ENCODE results near the gene NAP1L4. TPM values are rescaled to one million over a fixed set of nuclear protein-coding genes. Genes with fewer than 3 reads are reported as not detected.

NAP1L4 gene
- total RNA-seq, 1 experiment from 2014 or later = 274 TPM

GRCh38 chr11:2989551-2989950, 2.6 kb downstream of the NAP1L4 start:
- ChIA-PET CTCF (interaction anchor here (1.8 kb wide), 1 partner anchor 14 kb away, joined by 5 read pairs; no protein-coding TSS in a partner anchor), POLR2A (interaction anchor here (0.6 kb wide), 1 partner anchor 47 kb away, joined by 6 read pairs; no protein-coding TSS in a partner anchor)
- peak overlapping the region; percentile 95 for H3K27ac ChIP-seq (ENCODE audit: low read length)
- BruUV-seq (replicated peaks) = no TSS peak
- H3K4me1 ChIP-seq (ENCODE audit: control insufficient read depth, insufficient read depth, low read length) = peaks cover 47% of the 10 kb centered on the region
- H3K4me3 ChIP-seq (ENCODE audit: low read depth in 2 of 2, low read length in 2 of 2) = peak overlapping the region; percentile 65 to 98
- DNase-seq (ENCODE audit: low read depth, low spot score) = no peak
- in situ Hi-C loops (cut with HindIII; ENCODE audit: low pct_unique_long_range_greater_than_20kb, low sequenced_read_pairs) = no loop called here
- intact Hi-C loops (cut with micrococcal nuclease; ENCODE audit: unreplicated experiment) = no loop called here
- no peaks in the 10 kb centered on the region; the same call in none of the 2 replicates for H3K36me3 ChIP-seq (ENCODE audit: control insufficient read depth, insufficient read depth, low read length)
- no peak for ATAC-seq
- TF ChIP-seq REST (IDR thresholded peaks at IDR 0.05; ENCODE audit: insufficient read depth in 1 of 2, low read depth in 2 of 2, low read length in 1 of 2) (no peak; a peak in 1 of 4 replicates), POLR2AphosphoS5 (IDR thresholded peaks at IDR 0.05; ENCODE audit: low read depth, low read length) (no peak), TCF7L2 (IDR thresholded peaks at IDR 0.05; ENCODE audit: low read depth, low read length) (no peak)
- H3K9me3 ChIP-seq (ENCODE audit: control insufficient read depth, insufficient read depth, low read depth, low read length) = no peaks in the 10 kb centered on the region
- no peaks in the 10 kb centered on the region for H3K27me3 ChIP-seq (ENCODE audit: control insufficient read depth, insufficient read depth, low read length)

GRCh38 chr11:2989006-2989405, 3.1 kb downstream of the NAP1L4 start:
- ChIA-PET CTCF (interaction anchor here (1.8 kb wide), 1 partner anchor 13 kb away, joined by 5 read pairs; no protein-coding TSS in a partner anchor), POLR2A (no interaction called here)
- intact Hi-C loops (cut with micrococcal nuclease; ENCODE audit: unreplicated experiment) = no loop called here

GRCh38 chr11:2987881-2988861, 4.0 kb downstream of the NAP1L4 start:
- ATAC-seq (no peak), DNase-seq (ENCODE audit: low read depth, low spot score) (no peak)
- BruUV-seq (replicated peaks) = no TSS peak
- H3K4me1 ChIP-seq (ENCODE audit: control insufficient read depth, insufficient read depth, low read length) = peaks cover 45% of the 10 kb centered on the region
- H3K27ac ChIP-seq (ENCODE audit: low read length) = peak overlapping the region; percentile 95
- in situ Hi-C loops (cut with HindIII; ENCODE audit: low pct_unique_long_range_greater_than_20kb, low sequenced_read_pairs) (no loop called here), intact Hi-C loops (cut with micrococcal nuclease; ENCODE audit: unreplicated experiment) (no loop called here)
- ChIA-PET POLR2A (interaction anchor here (0.5 to 0.6 kb wide), 2 partner anchors 84 to 536 kb away, joined by 3 read pairs; no protein-coding TSS in a partner anchor), CTCF (interaction anchor here (0.7 to 1.8 kb wide), 2 partner anchors 13 to 826 kb away, joined by 4 to 5 read pairs; no protein-coding TSS in a partner anchor)
- no peaks in the 10 kb centered on the region for H3K9me3 ChIP-seq (ENCODE audit: control insufficient read depth, insufficient read depth, low read depth, low read length)
- peak overlapping the region; percentile 65 to 98; a peak in 3 of 4 replicates for H3K4me3 ChIP-seq (ENCODE audit: low read depth in 2 of 2, low read length in 2 of 2)
- no peaks in the 10 kb centered on the region for H3K27me3 ChIP-seq (ENCODE audit: control insufficient read depth, insufficient read depth, low read length)
- no peaks in the 10 kb centered on the region; the same call in none of the 2 replicates for H3K36me3 ChIP-seq (ENCODE audit: control insufficient read depth, insufficient read depth, low read length)
- no peak for TF ChIP-seq SIN3A (IDR thresholded peaks at IDR 0.05; ENCODE audit: borderline replicate concordance, insufficient read depth, low read depth, low read length)
- TF ChIP-seq POLR2AphosphoS5 (IDR thresholded peaks at IDR 0.05; ENCODE audit: low read depth, low read length) = no peak
- no peak for TF ChIP-seq REST (IDR thresholded peaks at IDR 0.05; ENCODE audit: insufficient read depth in 1 of 2, low read depth in 2 of 2, low read length in 1 of 2)
- TF ChIP-seq CTCF (IDR thresholded peaks at IDR 0.05) = no peak
- TF ChIP-seq TCF7L2 (IDR thresholded peaks at IDR 0.05; ENCODE audit: low read depth, low read length) = no peak

More at GRCh38 chr11:2989006-2989405, 3.1 kb downstream of the NAP1L4 start:
- H3K27ac ChIP-seq (ENCODE audit: low read length) = peak overlapping the region; percentile 95
- no peaks in the 10 kb centered on the region; the same call in none of the 2 replicates for H3K36me3 ChIP-seq (ENCODE audit: control insufficient read depth, insufficient read depth, low read length)
- no peak for DNase-seq (ENCODE audit: low read depth, low spot score)
- H3K4me1 ChIP-seq (ENCODE audit: control insufficient read depth, insufficient read depth, low read length) = peaks cover 47% of the 10 kb centered on the region
- no peak for TF ChIP-seq POLR2AphosphoS5 (IDR thresholded peaks at IDR 0.05; ENCODE audit: low read depth, low read length)
- peak overlapping the region; percentile 65 to 98 for H3K4me3 ChIP-seq (ENCODE audit: low read depth in 2 of 2, low read length in 2 of 2)
- BruUV-seq (replicated peaks) = no TSS peak
- no peak for ATAC-seq
- no peaks in the 10 kb centered on the region for H3K9me3 ChIP-seq (ENCODE audit: control insufficient read depth, insufficient read depth, low read depth, low read length)
- no peaks in the 10 kb centered on the region for H3K27me3 ChIP-seq (ENCODE audit: control insufficient read depth, insufficient read depth, low read length)
- in situ Hi-C loops (cut with HindIII; ENCODE audit: low pct_unique_long_range_greater_than_20kb, low sequenced_read_pairs) = no loop called here

Data from Panc1 (cell line).